ENCODE data around the gene M1AP.

The M1AP gene

GRCh38 chr2:74593826-74594772, 54.0 kb downstream of the M1AP start:
- no peak for DNase-seq

GRCh38 chr2:74588664-74589063, 59.5 kb downstream of the M1AP start:
- no peak for DNase-seq

- peak; percentile 39 to 50 for DNase-seq
Measured at GRCh38 chr2:74587664-74588277, 60.4 kb downstream of the M1AP start.

GRCh38 chr2:74585406-74586185, 62.5 kb downstream of the M1AP start:
- peak in 1 of 2 experiments; percentile 7 for DNase-seq

- no peak for DNase-seq
Measured at GRCh38 chr2:74584088-74584645, 64.0 kb downstream of the M1AP start.

- DNase-seq: no peak
Measured at GRCh38 chr2:74583504-74583903, 64.6 kb downstream of the M1AP start.

GRCh38 chr2:74582184-74582583, 65.9 kb downstream of the M1AP start:
- no peak for DNase-seq

- no peak for DNase-seq
Measured at GRCh38 chr2:74581463-74581862, 66.7 kb downstream of the M1AP start.

- DNase-seq: no peak
Measured at GRCh38 chr2:74578408-74578807, 69.7 kb downstream of the M1AP start.

- DNase-seq: no peak
Measured at GRCh38 chr2:74577448-74577847, 70.7 kb downstream of the M1AP start.

GRCh38 chr2:74576863-74577229, 71.3 kb downstream of the M1AP start:
- no peak for DNase-seq

- DNase-seq: no peak
Measured at GRCh38 chr2:74576211-74576862, 71.8 kb downstream of the M1AP start.

GRCh38 chr2:74575320-74575719, 72.8 kb downstream of the M1AP start:
- DNase-seq: no peak

GRCh38 chr2:74573747-74574562, 74.2 kb downstream of the M1AP start:
- DNase-seq: no peak

- DNase-seq: no peak
Measured at GRCh38 chr2:74572178-74572925, 75.8 kb downstream of the M1AP start.

- DNase-seq: no peak
Measured at GRCh38 chr2:74571058-74571457, 77.1 kb downstream of the M1AP start.

GRCh38 chr2:74569686-74570085, 78.4 kb downstream of the M1AP start:
- DNase-seq: no peak

GRCh38 chr2:74567881-74568280, 80.2 kb downstream of the M1AP start:
- no peak for DNase-seq

GRCh38 chr2:74566754-74567085, 81.4 kb downstream of the M1AP start:
- no peak for DNase-seq

GRCh38 chr2:74566076-74566753, 81.9 kb downstream of the M1AP start:
- DNase-seq: no peak

- DNase-seq: no peak
Measured at GRCh38 chr2:74564222-74564621, 83.9 kb downstream of the M1AP start.

All from stimulated activated CD4-positive, alpha-beta T cell treated with anti-CD3 and anti-CD28 coated beads, Interleukin-4, amount 100 ng/mL, for 4 hours (primary cell).